Esophagus squamous epithelium (tissue), 4 donors: ENCODE data around the gene CLK1.
"Not testable (repeated sequence)": the region's sequence is repeated elsewhere in the genome, so short reads cannot be mapped to it uniquely, and the experiment has no call there.

Source experiments
- POLR2A ChIP-seq, 4 donors: fragments of 450-650 bp; IDR thresholded peaks; one replicate each; pipeline ENCODE4 v1.6.1; 2017; ENCODE audit warnings: antibody characterized with exemption in 4 of 4, mild to moderate bottlenecking in 4 of 4, moderate library complexity in 3 of 4
- TF ChIP-seq, protein P1 (sequence below), 6 experiments: fragments of 450-650 bp in 4 of 6; fragments of 200-600 bp in 2 of 6; sonication (generic) in 2 of 6; IDR thresholded peaks; one replicate each; pipeline ENCODE4 v1.5.1; 2016 to 2019; ENCODE audit warnings: antibody characterized with exemption in 6 of 6, mild to moderate bottlenecking in 4 of 6, moderate library complexity in 4 of 6

DNA sequence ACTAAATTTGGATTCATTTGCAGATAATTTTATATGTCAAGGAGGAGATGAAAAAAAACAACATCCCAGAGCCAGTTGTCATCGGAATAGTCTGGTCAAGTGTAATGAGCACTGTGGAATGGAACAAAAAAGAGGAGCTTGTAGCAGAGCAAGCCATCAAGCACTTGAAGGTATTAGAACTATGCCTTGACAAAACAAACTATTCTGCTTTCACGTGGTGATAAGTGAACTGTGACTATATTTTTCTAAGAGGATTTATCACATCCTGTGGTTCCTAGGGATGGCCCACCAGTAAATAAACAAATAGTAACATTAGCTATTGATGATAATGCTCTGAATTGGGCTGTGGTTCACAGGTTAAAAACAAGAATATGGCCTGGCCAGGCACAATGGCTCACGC, 45.7 kb downstream of the CLK1 start:
- TF ChIP-seq, protein P1, sequence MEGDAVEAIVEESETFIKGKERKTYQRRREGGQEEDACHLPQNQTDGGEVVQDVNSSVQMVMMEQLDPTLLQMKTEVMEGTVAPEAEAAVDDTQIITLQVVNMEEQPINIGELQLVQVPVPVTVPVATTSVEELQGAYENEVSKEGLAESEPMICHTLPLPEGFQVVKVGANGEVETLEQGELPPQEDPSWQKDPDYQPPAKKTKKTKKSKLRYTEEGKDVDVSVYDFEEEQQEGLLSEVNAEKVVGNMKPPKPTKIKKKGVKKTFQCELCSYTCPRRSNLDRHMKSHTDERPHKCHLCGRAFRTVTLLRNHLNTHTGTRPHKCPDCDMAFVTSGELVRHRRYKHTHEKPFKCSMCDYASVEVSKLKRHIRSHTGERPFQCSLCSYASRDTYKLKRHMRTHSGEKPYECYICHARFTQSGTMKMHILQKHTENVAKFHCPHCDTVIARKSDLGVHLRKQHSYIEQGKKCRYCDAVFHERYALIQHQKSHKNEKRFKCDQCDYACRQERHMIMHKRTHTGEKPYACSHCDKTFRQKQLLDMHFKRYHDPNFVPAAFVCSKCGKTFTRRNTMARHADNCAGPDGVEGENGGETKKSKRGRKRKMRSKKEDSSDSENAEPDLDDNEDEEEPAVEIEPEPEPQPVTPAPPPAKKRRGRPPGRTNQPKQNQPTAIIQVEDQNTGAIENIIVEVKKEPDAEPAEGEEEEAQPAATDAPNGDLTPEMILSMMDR (IDR thresholded peaks at IDR 0.05), result not testable (repeated sequence)
- not testable (repeated sequence) for TF ChIP-seq POLR2A (IDR thresholded peaks at IDR 0.05)
